NCI-H524 (cell line): Measurements from ENCODE around the gene RIN3.

Experiments used
- DNase-seq, 2 experiments: peaks; one replicate each; lab custom pipeline; 2025; lab: John Stamatoyannopoulos, UW

The RIN3 gene

GRCh38 chr14:92650581-92651105 is 137.1 kb downstream of the RIN3 start:
- DNase-seq = no peak

- no peak for DNase-seq
Observed at GRCh38 chr14:92651106-92651757, 137.7 kb downstream of the RIN3 start.

- DNase-seq = no peak
Observed at GRCh38 chr14:92651758-92652406, 138.3 kb downstream of the RIN3 start.

GRCh38 chr14:92652413-92653151 is 139.0 kb downstream of the RIN3 start:
- no peak for DNase-seq

GRCh38 chr14:92653162-92653651 is 139.6 kb downstream of the RIN3 start:
- no peak for DNase-seq

- DNase-seq = no peak
Observed at GRCh38 chr14:92654239-92654901, 140.8 kb downstream of the RIN3 start.

- DNase-seq = no peak
Observed at GRCh38 chr14:92655419-92656201, 142.0 kb downstream of the RIN3 start.

GRCh38 chr14:92656306-92657081 is 142.9 kb downstream of the RIN3 start:
- no peak for DNase-seq

- no peak for DNase-seq
Observed at GRCh38 chr14:92657457-92658142, 144.0 kb downstream of the RIN3 start.

GRCh38 chr14:92658160-92658559 is 144.6 kb downstream of the RIN3 start:
- no peak for DNase-seq

- DNase-seq = no peak
Observed at GRCh38 chr14:92658684-92659083, 145.1 kb downstream of the RIN3 start.

GRCh38 chr14:92659765-92660561 is 146.4 kb downstream of the RIN3 start:
- no peak for DNase-seq

- DNase-seq = no peak
Observed at GRCh38 chr14:92660571-92660970, 147.0 kb downstream of the RIN3 start.

GRCh38 chr14:92663049-92663448 is 149.5 kb downstream of the RIN3 start:
- no peak for DNase-seq

- DNase-seq = no peak
Observed at GRCh38 chr14:92665661-92666110, 152.1 kb downstream of the RIN3 start.

GRCh38 chr14:92666251-92666650 is 152.7 kb downstream of the RIN3 start:
- no peak for DNase-seq

- no peak for DNase-seq
Observed at GRCh38 chr14:92668276-92668973, 154.8 kb downstream of the RIN3 start.

- DNase-seq = peak; percentile 72 to 94
Observed at GRCh38 chr14:92670160-92670559, 156.6 kb downstream of the RIN3 start.
